22Rv1 (cell line): ENCODE measurements around the gene MLLT11.

ENCODE experiments used
- CTCF ChIP-seq: fragments of 450-650 bp; IDR thresholded peaks from 2 replicates; pipeline ENCODE4 v1.5.1; 2017; ENCODE audit warnings: mild to moderate bottlenecking
- ZFX ChIP-seq: fragments of 450-650 bp; IDR thresholded peaks from 2 replicates; pipeline ENCODE4 v1.6.1; 2017; ENCODE audit warnings: antibody characterized with exemption, borderline replicate concordance

GRCh38 chr1:151013518-151013917 lies 46.7 kb upstream of the MLLT11 start:
- TF ChIP-seq CTCF (no peak), ZFX (no peak)
